Ishikawa (cell line): Measurements from ENCODE around the gene RFX8.

Source experiments
- CEBPB ChIP-seq: IDR thresholded peaks from 2 replicates; pipeline ENCODE4 v1.6.1; 2012
- CREB1 ChIP-seq: IDR thresholded peaks from 2 replicates; pipeline ENCODE4 v1.6.1; 2012; ENCODE audit warnings: low read depth
- EGR1 ChIP-seq: IDR thresholded peaks from 2 replicates; pipeline ENCODE4 v1.6.1; 2012
- EP300 ChIP-seq: IDR thresholded peaks from 2 replicates; pipeline ENCODE4 v1.6.1; 2012; ENCODE audit warnings: borderline replicate concordance
- MAX ChIP-seq: IDR thresholded peaks from 2 replicates; pipeline ENCODE4 v1.6.1; 2012
- NFIC ChIP-seq: IDR thresholded peaks from 2 replicates; pipeline ENCODE4 v1.6.1; 2012
- RAD21 ChIP-seq: IDR thresholded peaks from 2 replicates; pipeline ENCODE4 v1.6.1; 2012; ENCODE audit warnings: low read depth
- REST ChIP-seq: IDR thresholded peaks from 2 replicates; pipeline ENCODE4 v1.6.1; 2012; ENCODE audit warnings: low read depth, mild to moderate bottlenecking
- TCF12 ChIP-seq: IDR thresholded peaks from 2 replicates; pipeline ENCODE4 v1.6.1; 2012; ENCODE audit warnings: low read depth
- USF1 ChIP-seq: IDR thresholded peaks from 2 replicates; pipeline ENCODE4 v1.6.1; 2012
- YY1 ChIP-seq: IDR thresholded peaks from 2 replicates; pipeline ENCODE4 v1.6.1; 2012; ENCODE audit warnings: low read depth
- ZBTB7A ChIP-seq: IDR thresholded peaks from 2 replicates; pipeline ENCODE4 v1.6.1; 2012; ENCODE audit warnings: low read depth

GRCh38 chr2:101485856-101486255, 10.9 kb upstream of the RFX8 start:
- TF ChIP-seq CREB1 (no peak), RAD21 (no peak), NFIC (no peak), ZBTB7A (no peak), MAX (no peak), EP300 (no peak), USF1 (no peak), REST (no peak), TCF12 (no peak), EGR1 (no peak), YY1 (no peak), CEBPB (no peak)
